Thyroid gland (tissue), 4 donors: Measurements from ENCODE around the gene IL4R. TPM values are rescaled to one million over a fixed set of nuclear protein-coding genes. Genes with fewer than 3 reads are reported as not detected.

Experiments used
- DNase-seq, 2 donors: peaks; one replicate each; pipeline ENCODE4 v3.0.0-alpha.2; 2019
- H3K27ac ChIP-seq, 3 donors: fragments of 200-600 bp; sonication (generic); 1 replicate in 2 of 3; 2 replicates in 1 of 3; pipeline ENCODE4 v1.5.1; 2016 to 2019; ENCODE audit warnings: mild to moderate bottlenecking in 1 of 3, moderate library complexity in 1 of 3
- H3K27me3 ChIP-seq: fragments of 200-600 bp; sonication (generic); one replicate; pipeline ENCODE4 v1.5.1; 2019
- H3K36me3 ChIP-seq, 2 donors: fragments of 200-600 bp; sonication (generic); one replicate each; pipeline ENCODE4 v1.5.1; 2016 to 2019
- H3K4me1 ChIP-seq, 2 donors: fragments of 200-600 bp; sonication (generic); one replicate each; pipeline ENCODE4 v1.5.1; 2017 to 2019
- H3K4me3 ChIP-seq, 3 donors: fragments of 200-600 bp; sonication (generic); replicated peaks in 1 of 3; 1 replicate in 2 of 3; 2 replicates in 1 of 3; pipeline ENCODE4 v1.5.1; 2016; ENCODE audit warnings: mild to moderate bottlenecking in 1 of 3
- H3K9me3 ChIP-seq: fragments of 200-600 bp; sonication (generic); one replicate; pipeline ENCODE4 v1.5.1; 2017
- POLR2A ChIP-seq, 2 donors: fragments of 450-650 bp; IDR thresholded peaks; one replicate each; pipeline ENCODE4 v1.6.1; 2017; ENCODE audit warnings: antibody characterized with exemption in 2 of 2, mild to moderate bottlenecking in 2 of 2, moderate library complexity in 1 of 2
- WGBS, 2 donors: methylation state at CpG; one replicate each; pipeline ENCODE4 v1.1.5; 2017; 5-methylcytosine and 5-hydroxymethylcytosine counted together
- intact Hi-C: fragments of 100-400 bp; cut with DNase I; formaldehyde crosslinking; loops from one replicate; pipeline ENCODE4 v1.15.1; 2023
- total RNA-seq, 4 donors: library from RNA; depleted of rRNA; stranded (reverse); fragments of >200 nt; gene quantifications; one replicate each; pipeline ENCODE4 v1.2.3, GENCODE V29; 2016
- TF ChIP-seq, protein P1 (sequence below), 6 experiments: fragments of 200-600 bp in 3 of 6; fragments of 450-650 bp in 3 of 6; sonication (generic) in 3 of 6; IDR thresholded peaks; one replicate each; pipeline ENCODE4 v1.5.1; 2016 to 2019; ENCODE audit warnings: antibody characterized with exemption in 6 of 6, mild to moderate bottlenecking in 2 of 6, inconsistent platforms in 1 of 6, moderate library complexity in 1 of 6

Gene IL4R
- total RNA-seq, 4 donors from 2014 or later: 18.5 to 42.5 (median 21.7) TPM

DNA sequence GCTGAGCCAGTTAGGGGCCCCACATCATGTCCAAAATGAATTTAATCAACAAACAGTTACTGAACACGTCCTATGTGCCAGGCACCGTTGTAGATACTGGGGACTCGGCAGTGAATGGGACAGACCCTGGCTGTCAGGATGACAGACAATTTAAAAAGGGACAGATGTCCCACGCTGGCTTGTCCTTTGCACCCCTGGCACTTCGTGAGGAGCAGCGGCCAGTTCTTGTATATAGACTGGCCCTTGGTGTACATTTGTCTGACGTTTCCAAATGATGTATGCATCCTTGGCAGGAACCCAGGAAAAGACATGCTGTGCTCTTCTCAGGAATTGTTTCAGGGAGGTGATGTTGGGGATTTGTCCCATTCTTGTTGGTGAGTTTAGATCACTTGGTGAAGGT is 21.1 kb downstream of the IL4R start:
- no peak for TF ChIP-seq POLR2A (IDR thresholded peaks at IDR 0.05)
- TF ChIP-seq, protein P1, sequence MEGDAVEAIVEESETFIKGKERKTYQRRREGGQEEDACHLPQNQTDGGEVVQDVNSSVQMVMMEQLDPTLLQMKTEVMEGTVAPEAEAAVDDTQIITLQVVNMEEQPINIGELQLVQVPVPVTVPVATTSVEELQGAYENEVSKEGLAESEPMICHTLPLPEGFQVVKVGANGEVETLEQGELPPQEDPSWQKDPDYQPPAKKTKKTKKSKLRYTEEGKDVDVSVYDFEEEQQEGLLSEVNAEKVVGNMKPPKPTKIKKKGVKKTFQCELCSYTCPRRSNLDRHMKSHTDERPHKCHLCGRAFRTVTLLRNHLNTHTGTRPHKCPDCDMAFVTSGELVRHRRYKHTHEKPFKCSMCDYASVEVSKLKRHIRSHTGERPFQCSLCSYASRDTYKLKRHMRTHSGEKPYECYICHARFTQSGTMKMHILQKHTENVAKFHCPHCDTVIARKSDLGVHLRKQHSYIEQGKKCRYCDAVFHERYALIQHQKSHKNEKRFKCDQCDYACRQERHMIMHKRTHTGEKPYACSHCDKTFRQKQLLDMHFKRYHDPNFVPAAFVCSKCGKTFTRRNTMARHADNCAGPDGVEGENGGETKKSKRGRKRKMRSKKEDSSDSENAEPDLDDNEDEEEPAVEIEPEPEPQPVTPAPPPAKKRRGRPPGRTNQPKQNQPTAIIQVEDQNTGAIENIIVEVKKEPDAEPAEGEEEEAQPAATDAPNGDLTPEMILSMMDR (IDR thresholded peaks at IDR 0.05): no peak
- H3K27ac ChIP-seq: no peak overlapping the region
- DNase-seq: no peak
- intact Hi-C loops: no loop called here
- H3K9me3 ChIP-seq: no peaks in the 10 kb centered on the region
- H3K4me3 ChIP-seq: no peak overlapping the region
- H3K27me3 ChIP-seq: no peaks in the 10 kb centered on the region
- H3K4me1 ChIP-seq: peaks cover 12 to 20% of the 10 kb centered on the region in 2 donors
- WGBS, 2 donors: 84 to 90% methylated on average over 7 of the region's 7 CpGs
- no peaks in the 10 kb centered on the region for H3K36me3 ChIP-seq

DNA sequence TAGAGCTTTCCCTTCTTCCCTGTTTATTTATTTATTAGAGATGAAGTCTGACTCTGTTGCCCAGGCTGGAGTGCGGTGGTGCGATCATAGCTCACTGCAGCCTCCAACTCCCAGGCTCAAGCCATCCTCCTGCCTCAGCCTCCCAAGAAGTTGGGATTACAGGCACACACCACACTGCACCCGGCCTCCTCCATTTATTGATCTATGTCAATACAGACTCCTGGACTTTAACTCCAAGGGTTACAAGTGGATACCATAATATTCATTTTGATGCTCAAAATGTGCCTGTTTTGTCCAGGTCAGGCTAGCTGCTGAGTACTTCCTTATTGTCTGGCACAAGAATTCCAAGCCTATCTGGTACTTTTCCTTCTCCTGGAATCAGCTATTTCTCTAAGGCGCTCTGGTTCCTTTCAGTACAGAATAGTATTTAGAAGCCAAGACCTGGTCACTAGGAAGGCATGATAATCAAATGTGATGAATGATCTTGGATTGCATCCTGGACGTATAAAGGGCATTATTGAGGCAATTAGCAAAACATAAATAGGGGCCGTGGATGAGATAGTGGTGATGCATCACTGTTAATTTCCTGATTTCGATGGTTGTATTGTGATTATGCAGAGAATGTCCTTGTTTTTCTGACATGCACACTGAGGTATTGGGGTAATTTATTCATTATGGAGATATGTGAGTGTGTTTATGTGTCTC is 21.7 kb downstream of the IL4R start:
- Histone ChIP-seq H3K36me3 (no peaks in the 10 kb centered on the region), H3K4me1 (peaks cover 5 to 14% of the 10 kb centered on the region in 2 donors), H3K9me3 (no peaks in the 10 kb centered on the region), H3K27me3 (no peaks in the 10 kb centered on the region), H3K4me3 (no peak overlapping the region), H3K27ac (no peak overlapping the region)
- TF ChIP-seq, protein P1 (IDR thresholded peaks at IDR 0.05): no peak
- no peak for TF ChIP-seq POLR2A (IDR thresholded peaks at IDR 0.05)
- WGBS, 2 donors: 87 to 91% methylated on average over 7 of the region's 7 CpGs
- DNase-seq: no peak
- intact Hi-C loops: no loop called here

DNA sequence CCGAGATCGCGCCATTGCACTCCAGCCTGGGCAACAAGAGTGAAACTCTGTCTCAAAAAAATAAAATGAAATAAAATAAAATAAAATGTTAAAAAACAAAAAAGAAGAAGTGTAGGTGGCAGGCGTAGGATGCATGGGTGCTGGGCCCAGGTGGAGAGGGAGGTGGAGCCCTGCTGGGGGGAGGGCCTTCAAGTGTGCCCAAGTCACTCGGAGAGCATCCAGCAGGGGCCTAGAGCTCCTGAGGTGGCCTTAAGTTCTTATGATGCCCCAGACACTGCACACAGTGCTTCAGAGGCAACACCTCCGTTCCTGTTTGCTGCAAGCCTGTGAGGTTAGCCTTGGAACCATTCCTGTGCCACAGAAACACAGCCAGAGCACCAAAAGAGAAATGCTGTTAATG is 23.2 kb downstream of the IL4R start:
- no peak for DNase-seq
- Histone ChIP-seq H3K27ac (no peak overlapping the region), H3K4me3 (no peak overlapping the region), H3K27me3 (no peaks in the 10 kb centered on the region), H3K9me3 (no peaks in the 10 kb centered on the region), H3K4me1 (no peaks in the 10 kb centered on the region), H3K36me3 (no peaks in the 10 kb centered on the region)
- no peak for TF ChIP-seq POLR2A (IDR thresholded peaks at IDR 0.05)
- TF ChIP-seq, protein P1 (IDR thresholded peaks at IDR 0.05): no peak
- intact Hi-C loops: no loop called here
- 95 to 97% methylated on average over 6 of the region's 6 CpGs for WGBS, 2 donors

DNA sequence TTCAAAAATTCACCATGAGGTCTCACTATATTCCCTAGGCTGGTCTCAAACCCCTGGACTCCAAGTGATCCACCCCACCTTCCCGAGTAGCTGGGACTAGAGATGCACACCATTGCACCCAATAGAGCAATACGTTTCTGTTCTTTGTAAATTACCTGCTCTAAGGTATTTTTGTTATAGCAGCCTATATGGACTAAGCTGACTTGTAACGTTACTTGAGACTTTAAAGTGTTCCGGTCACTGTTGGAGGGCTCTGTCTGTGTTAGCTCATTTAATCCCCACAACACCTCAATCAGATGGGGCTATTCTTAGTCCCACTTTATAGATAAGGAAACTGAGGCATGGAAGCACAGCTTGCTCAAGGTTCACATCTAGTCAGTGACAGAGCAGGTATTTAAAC is 25.4 kb downstream of the IL4R start:
- intact Hi-C loops: no loop called here
- WGBS, 2 donors: 97 to 100% methylated on average over 4 of the region's 4 CpGs
- Histone ChIP-seq H3K9me3 (no peaks in the 10 kb centered on the region), H3K36me3 (peaks cover 0 to 11% of the 10 kb centered on the region in 2 donors), H3K27me3 (no peaks in the 10 kb centered on the region), H3K4me3 (no peak overlapping the region), H3K4me1 (no peaks in the 10 kb centered on the region), H3K27ac (no peak overlapping the region)
- TF ChIP-seq, protein P1 (IDR thresholded peaks at IDR 0.05): no peak
- no peak for TF ChIP-seq POLR2A (IDR thresholded peaks at IDR 0.05)
- no peak for DNase-seq

DNA sequence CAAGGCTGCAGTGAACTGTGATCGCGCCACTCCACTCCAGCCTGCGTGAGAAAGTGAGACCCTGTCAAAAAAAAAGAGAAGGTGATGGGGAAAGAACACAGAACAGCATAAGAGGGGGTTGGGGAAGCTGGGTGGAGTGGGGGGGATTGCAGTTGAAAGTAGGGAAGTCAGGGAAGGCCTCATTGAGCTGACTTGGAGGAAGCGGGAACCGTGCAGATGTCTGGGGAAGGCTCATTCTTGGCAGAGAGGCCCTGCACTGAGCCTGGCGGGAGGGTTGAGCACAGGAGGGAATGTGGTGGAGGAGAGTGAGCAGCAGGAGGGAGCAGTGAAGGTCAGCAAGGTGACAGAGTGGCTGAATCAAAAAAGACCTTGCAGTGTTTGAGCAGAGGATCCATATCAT is 26.9 kb downstream of the IL4R start:
- intact Hi-C loops: no loop called here
- WGBS, 2 donors: 89 to 92% methylated on average over 6 of the region's 6 CpGs
- TF ChIP-seq, protein P1 (IDR thresholded peaks at IDR 0.05): no peak
- no peak for TF ChIP-seq POLR2A (IDR thresholded peaks at IDR 0.05)
- DNase-seq: no peak
- H3K4me1 ChIP-seq: no peaks in the 10 kb centered on the region
- H3K36me3 ChIP-seq: peaks cover 10 to 13% of the 10 kb centered on the region in 2 donors
- H3K27ac ChIP-seq: no peak overlapping the region
- H3K9me3 ChIP-seq: no peaks in the 10 kb centered on the region
- no peaks in the 10 kb centered on the region for H3K27me3 ChIP-seq
- no peak overlapping the region for H3K4me3 ChIP-seq
